GM23338 (cell line): Measurements from ENCODE around the gene TENT5C. TPM values are rescaled to one million over a fixed set of nuclear protein-coding genes. Genes with fewer than 3 reads are reported as not detected.

Experiments used
- ATAC-seq: fragments of 200-7000 bp; cut with Tn5 transposase; 3 replicates; pipeline ENCODE4 v1.9.1; 2020
- DNase-seq: peaks from one replicate; pipeline ENCODE4 v3.0.0-alpha.2; 2015; ENCODE audit warnings: low spot score
- H2AFZ ChIP-seq: fragments of 200-600 bp; sonication (generic); 2 replicates; pipeline ENCODE4 v1.8.0; 2016; ENCODE audit warnings: antibody characterized with exemption, mild to moderate bottlenecking, moderate library complexity
- H3F3A ChIP-seq: fragments of 200-600 bp; sonication (generic); replicated peaks from 2 replicates; pipeline ENCODE4 v1.8.0; 2017; ENCODE audit warnings: antibody characterized with exemption, mixed run types, low read depth
- H3K27ac ChIP-seq: fragments of 200-600 bp; sonication (generic); 2 replicates; pipeline ENCODE4 v1.6.1; 2016; ENCODE audit warnings: low read depth
- H3K27me3 ChIP-seq: fragments of 200-600 bp; sonication (generic); 2 replicates; pipeline ENCODE4 v1.8.0; 2016; ENCODE audit warnings: mild to moderate bottlenecking, mixed run types, moderate library complexity; ENCODE audit not compliant: insufficient read depth
- H3K36me3 ChIP-seq: fragments of 200-600 bp; sonication (generic); 2 replicates; pipeline ENCODE4 v1.8.0; 2016; ENCODE audit warnings: mild to moderate bottlenecking; ENCODE audit not compliant: insufficient read depth
- H3K4me1 ChIP-seq: fragments of 200-600 bp; sonication (generic); 2 replicates; pipeline ENCODE4 v1.8.0; 2016; ENCODE audit warnings: mild to moderate bottlenecking, moderate library complexity; ENCODE audit not compliant: insufficient read depth
- H3K4me2 ChIP-seq: fragments of 200-600 bp; sonication (generic); 2 replicates; pipeline ENCODE4 v1.7.1; 2017; ENCODE audit warnings: mixed run types
- H3K4me3 ChIP-seq: fragments of 200-600 bp; sonication (generic); 2 replicates; pipeline ENCODE4 v1.6.1; 2016; ENCODE audit warnings: mixed run types
- H3K79me2 ChIP-seq: fragments of 200-600 bp; sonication (generic); replicated peaks from 2 replicates; pipeline ENCODE4 v1.8.0; 2017; ENCODE audit warnings: mild to moderate bottlenecking; ENCODE audit not compliant: insufficient read depth
- H3K9me2 ChIP-seq: fragments of 200-600 bp; sonication (generic); 2 replicates; pipeline ENCODE4 v1.8.0; 2017; ENCODE audit not compliant: insufficient read depth
- H4K20me1 ChIP-seq: fragments of 200-600 bp; sonication (generic); replicated peaks from 2 replicates; pipeline ENCODE4 v1.8.0; 2017; ENCODE audit warnings: mild to moderate bottlenecking; ENCODE audit not compliant: insufficient read depth
- H3K27ac Mint-ChIP-seq: 2 replicates; pipeline ENCODE4 v1.8.0; 2020; ENCODE audit warnings: inconsistent platforms, mild to moderate bottlenecking, moderate library complexity, mixed read lengths
- H3K27me3 Mint-ChIP-seq: 3 replicates; pipeline ENCODE4 v1.8.0; 2022; ENCODE audit warnings: low read depth, mild to moderate bottlenecking, moderate library complexity, mixed read lengths, inconsistent platforms; ENCODE audit not compliant: insufficient read depth, poor library complexity
- H3K36me3 Mint-ChIP-seq: 3 replicates; pipeline ENCODE4 v1.8.0; 2021; ENCODE audit warnings: low read depth, mild to moderate bottlenecking, inconsistent platforms, moderate library complexity, mixed read lengths
- H3K4me1 Mint-ChIP-seq: 3 replicates; pipeline ENCODE4 v1.8.0; 2020; ENCODE audit warnings: mild to moderate bottlenecking, inconsistent platforms, mixed read lengths
- H3K4me3 Mint-ChIP-seq: 3 replicates; pipeline ENCODE4 v1.8.0; 2021; ENCODE audit warnings: moderate library complexity, mild to moderate bottlenecking, inconsistent platforms, mixed read lengths
- H3K9me3 Mint-ChIP-seq: 3 replicates; pipeline ENCODE4 v1.8.0; 2020; ENCODE audit warnings: moderate library complexity, mild to moderate bottlenecking, inconsistent platforms, mixed read lengths
- CREB1 ChIP-seq: fragments of 250-450 bp; sonication (Bioruptor Pico); IDR thresholded peaks from 2 replicates; pipeline ENCODE4 v1.5.0; 2020; ENCODE audit warnings: low read depth, mild to moderate bottlenecking, moderate library complexity
- ETS1 ChIP-seq: IDR thresholded peaks from 2 replicates; pipeline ENCODE4 v1.6.1; 2016; ENCODE audit warnings: antibody characterized with exemption
- EZH2 ChIP-seq: fragments of 200-600 bp; sonication (generic); IDR thresholded peaks from one replicate; pipeline ENCODE4 v1.8.0; 2017; ENCODE audit warnings: antibody characterized with exemption, mild to moderate bottlenecking, low read depth; ENCODE audit not compliant: unreplicated experiment
- EZH2phosphoT487 ChIP-seq: fragments of 200-600 bp; sonication (generic); IDR thresholded peaks from one replicate; pipeline ENCODE4 v1.8.1; 2018; ENCODE audit warnings: antibody characterized with exemption; ENCODE audit not compliant: unreplicated experiment
- JUNB ChIP-seq: IDR thresholded peaks from one replicate; pipeline ENCODE4 v1.6.1; 2016; ENCODE audit warnings: antibody characterized with exemption; ENCODE audit not compliant: unreplicated experiment
- NANOG ChIP-seq: IDR thresholded peaks from 2 replicates; pipeline ENCODE4 v1.6.1; 2016; ENCODE audit warnings: antibody characterized with exemption, borderline replicate concordance
- POLR2AphosphoS5 ChIP-seq: IDR thresholded peaks from 2 replicates; pipeline ENCODE4 v1.6.1; 2016; ENCODE audit warnings: antibody characterized with exemption, low read depth
- STAT1 ChIP-seq: IDR thresholded peaks from one replicate; pipeline ENCODE4 v1.6.1; 2016; ENCODE audit warnings: antibody characterized with exemption; ENCODE audit not compliant: unreplicated experiment
- ZNF114 ChIP-seq: fragments of 250-450 bp; sonication (Bioruptor Pico); IDR thresholded peaks from 2 replicates; pipeline ENCODE4 v1.5.0; 2020; ENCODE audit warnings: mild to moderate bottlenecking, moderate library complexity
- ZNF331 ChIP-seq: fragments of 250-450 bp; sonication (Bioruptor Pico); IDR thresholded peaks from 2 replicates; pipeline ENCODE4 v1.5.0; 2020; ENCODE audit warnings: low read depth, mild to moderate bottlenecking, moderate library complexity
- ZNF462 ChIP-seq: fragments of 250-450 bp; sonication (Bioruptor Pico); IDR thresholded peaks from 2 replicates; pipeline ENCODE4 v1.5.0; 2020; ENCODE audit warnings: mild to moderate bottlenecking, moderate library complexity
- polyA plus RNA-seq: library from polyadenylated mRNA; unstranded; fragments of >200 nt; fragmentation: Nextera tagmentation; extraction: Ambion mirVana; gene quantifications from 2 replicates; pipeline ENCODE4 v1.2.1, GENCODE V29; 2016
- total RNA-seq: library from RNA; depleted of rRNA; stranded (reverse); fragments of >200 nt; shearing (Covaris generic); gene quantifications from 2 replicates; pipeline ENCODE4 v1.2.3, GENCODE V29; 2014
- TF ChIP-seq, protein P1 (sequence below), 2 experiments: fragments of 200-600 bp in 1 of 2; sonication (generic) in 1 of 2; conservative IDR thresholded peaks; 2 replicates each; pipeline versions ENCODE4 v1.5.1 to v1.6.1; 2016 to 2017; ENCODE audit warnings: antibody characterized with exemption in 2 of 2, low read depth in 2 of 2, mild to moderate bottlenecking in 2 of 2, moderate library complexity in 1 of 2
- TF ChIP-seq, protein P2 (sequence below): IDR thresholded peaks from one replicate; pipeline ENCODE4 v1.6.1; 2018; ENCODE audit warnings: antibody characterized with exemption; ENCODE audit not compliant: unreplicated experiment

The TENT5C gene
- total and polyA plus RNA-seq, 2 experiments from 2014 or later, result 0.23 to 0.80 TPM

- H3K36me3 ChIP-seq, result no peaks in the 10 kb centered on the region
- no peak overlapping the region for H3K27ac ChIP-seq
- no peak overlapping the region for H2AFZ ChIP-seq
- Mint-ChIP-seq H3K4me1 (peaks cover 17% of the 10 kb centered on the region), H3K4me3 (no peak overlapping the region), H3K27ac (no peak overlapping the region), H3K36me3 (peaks cover 10% of the 10 kb centered on the region), H3K9me3 (peaks cover 18% of the 10 kb centered on the region; the same call in 2 of the 3 replicates), H3K27me3 (no peaks in the 10 kb centered on the region)
- no peaks in the 10 kb centered on the region for H4K20me1 ChIP-seq
- no peak overlapping the region for H3K4me3 ChIP-seq
- H3F3A ChIP-seq, result no peaks in the 10 kb centered on the region
- no peaks in the 10 kb centered on the region for H3K27me3 ChIP-seq
- DNase-seq (no peak), ATAC-seq (no peak)
- peaks cover 5% of the 10 kb centered on the region; the same call in 1 of the 2 replicates for H3K4me1 ChIP-seq
- peaks cover 23% of the 10 kb centered on the region for H3K9me2 ChIP-seq
- TF ChIP-seq NANOG (no peak), POLR2AphosphoS5 (no peak), JUNB (no peak), EZH2phosphoT487 (no peak), EZH2 (no peak), STAT1 (no peak), CREB1 (CRISPR knock-in tag) (no peak), ZNF331 (CRISPR knock-in tag) (no peak), ZNF114 (CRISPR knock-in tag) (no peak), ZNF462 (CRISPR knock-in tag) (no peak), ETS1 (no peak)
- TF ChIP-seq, protein P1, sequence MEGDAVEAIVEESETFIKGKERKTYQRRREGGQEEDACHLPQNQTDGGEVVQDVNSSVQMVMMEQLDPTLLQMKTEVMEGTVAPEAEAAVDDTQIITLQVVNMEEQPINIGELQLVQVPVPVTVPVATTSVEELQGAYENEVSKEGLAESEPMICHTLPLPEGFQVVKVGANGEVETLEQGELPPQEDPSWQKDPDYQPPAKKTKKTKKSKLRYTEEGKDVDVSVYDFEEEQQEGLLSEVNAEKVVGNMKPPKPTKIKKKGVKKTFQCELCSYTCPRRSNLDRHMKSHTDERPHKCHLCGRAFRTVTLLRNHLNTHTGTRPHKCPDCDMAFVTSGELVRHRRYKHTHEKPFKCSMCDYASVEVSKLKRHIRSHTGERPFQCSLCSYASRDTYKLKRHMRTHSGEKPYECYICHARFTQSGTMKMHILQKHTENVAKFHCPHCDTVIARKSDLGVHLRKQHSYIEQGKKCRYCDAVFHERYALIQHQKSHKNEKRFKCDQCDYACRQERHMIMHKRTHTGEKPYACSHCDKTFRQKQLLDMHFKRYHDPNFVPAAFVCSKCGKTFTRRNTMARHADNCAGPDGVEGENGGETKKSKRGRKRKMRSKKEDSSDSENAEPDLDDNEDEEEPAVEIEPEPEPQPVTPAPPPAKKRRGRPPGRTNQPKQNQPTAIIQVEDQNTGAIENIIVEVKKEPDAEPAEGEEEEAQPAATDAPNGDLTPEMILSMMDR (conservative IDR thresholded peaks at IDR 0.05; ENCODE audit: low read depth in 2 of 2), result no peak
- TF ChIP-seq, protein P2, sequence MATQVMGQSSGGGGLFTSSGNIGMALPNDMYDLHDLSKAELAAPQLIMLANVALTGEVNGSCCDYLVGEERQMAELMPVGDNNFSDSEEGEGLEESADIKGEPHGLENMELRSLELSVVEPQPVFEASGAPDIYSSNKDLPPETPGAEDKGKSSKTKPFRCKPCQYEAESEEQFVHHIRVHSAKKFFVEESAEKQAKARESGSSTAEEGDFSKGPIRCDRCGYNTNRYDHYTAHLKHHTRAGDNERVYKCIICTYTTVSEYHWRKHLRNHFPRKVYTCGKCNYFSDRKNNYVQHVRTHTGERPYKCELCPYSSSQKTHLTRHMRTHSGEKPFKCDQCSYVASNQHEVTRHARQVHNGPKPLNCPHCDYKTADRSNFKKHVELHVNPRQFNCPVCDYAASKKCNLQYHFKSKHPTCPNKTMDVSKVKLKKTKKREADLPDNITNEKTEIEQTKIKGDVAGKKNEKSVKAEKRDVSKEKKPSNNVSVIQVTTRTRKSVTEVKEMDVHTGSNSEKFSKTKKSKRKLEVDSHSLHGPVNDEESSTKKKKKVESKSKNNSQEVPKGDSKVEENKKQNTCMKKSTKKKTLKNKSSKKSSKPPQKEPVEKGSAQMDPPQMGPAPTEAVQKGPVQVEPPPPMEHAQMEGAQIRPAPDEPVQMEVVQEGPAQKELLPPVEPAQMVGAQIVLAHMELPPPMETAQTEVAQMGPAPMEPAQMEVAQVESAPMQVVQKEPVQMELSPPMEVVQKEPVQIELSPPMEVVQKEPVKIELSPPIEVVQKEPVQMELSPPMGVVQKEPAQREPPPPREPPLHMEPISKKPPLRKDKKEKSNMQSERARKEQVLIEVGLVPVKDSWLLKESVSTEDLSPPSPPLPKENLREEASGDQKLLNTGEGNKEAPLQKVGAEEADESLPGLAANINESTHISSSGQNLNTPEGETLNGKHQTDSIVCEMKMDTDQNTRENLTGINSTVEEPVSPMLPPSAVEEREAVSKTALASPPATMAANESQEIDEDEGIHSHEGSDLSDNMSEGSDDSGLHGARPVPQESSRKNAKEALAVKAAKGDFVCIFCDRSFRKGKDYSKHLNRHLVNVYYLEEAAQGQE, result no peak
- no peak overlapping the region for H3K4me2 ChIP-seq
- H3K79me2 ChIP-seq, result no peaks in the 10 kb centered on the region
These were observed 58.5 kb downstream of the TENT5C start for GRCh38 chr1:117664314-117664713.
